Ishikawa (cell line): ENCODE results near the gene EZH2.

ENCODE experiments used
- CEBPB ChIP-seq: IDR thresholded peaks from 2 replicates; pipeline ENCODE4 v1.6.1; 2012
- CREB1 ChIP-seq: IDR thresholded peaks from 2 replicates; pipeline ENCODE4 v1.6.1; 2012; ENCODE audit warnings: low read depth
- EGR1 ChIP-seq: IDR thresholded peaks from 2 replicates; pipeline ENCODE4 v1.6.1; 2012
- EP300 ChIP-seq: IDR thresholded peaks from 2 replicates; pipeline ENCODE4 v1.6.1; 2012; ENCODE audit warnings: borderline replicate concordance
- FOXM1 ChIP-seq: IDR thresholded peaks from 2 replicates; pipeline ENCODE4 v1.6.1; 2012; ENCODE audit warnings: low read depth, borderline replicate concordance
- NFIC ChIP-seq: IDR thresholded peaks from 2 replicates; pipeline ENCODE4 v1.6.1; 2012
- RAD21 ChIP-seq: IDR thresholded peaks from 2 replicates; pipeline ENCODE4 v1.6.1; 2012; ENCODE audit warnings: low read depth
- TAF1 ChIP-seq: IDR thresholded peaks from 2 replicates; pipeline ENCODE4 v1.6.1; 2012; ENCODE audit warnings: low read depth, mild to moderate bottlenecking
- TCF12 ChIP-seq: IDR thresholded peaks from 2 replicates; pipeline ENCODE4 v1.6.1; 2012; ENCODE audit warnings: low read depth
- TEAD4 ChIP-seq: IDR thresholded peaks from 2 replicates; pipeline ENCODE4 v1.6.1; 2012
- YY1 ChIP-seq: IDR thresholded peaks from 2 replicates; pipeline ENCODE4 v1.6.1; 2012; ENCODE audit warnings: low read depth
- ZBTB7A ChIP-seq: IDR thresholded peaks from 2 replicates; pipeline ENCODE4 v1.6.1; 2012; ENCODE audit warnings: low read depth
- TF ChIP-seq, protein P1 (sequence below): IDR thresholded peaks from 2 replicates; pipeline ENCODE4 v1.6.1; 2012; ENCODE audit warnings: low read depth, mild to moderate bottlenecking
- TF ChIP-seq, protein P2 (sequence below): IDR thresholded peaks from 2 replicates; pipeline ENCODE4 v1.6.1; 2012
- TF ChIP-seq, protein P3 (sequence below): IDR thresholded peaks from 2 replicates; pipeline ENCODE4 v1.6.1; 2012

EZH2 gene

DNA sequence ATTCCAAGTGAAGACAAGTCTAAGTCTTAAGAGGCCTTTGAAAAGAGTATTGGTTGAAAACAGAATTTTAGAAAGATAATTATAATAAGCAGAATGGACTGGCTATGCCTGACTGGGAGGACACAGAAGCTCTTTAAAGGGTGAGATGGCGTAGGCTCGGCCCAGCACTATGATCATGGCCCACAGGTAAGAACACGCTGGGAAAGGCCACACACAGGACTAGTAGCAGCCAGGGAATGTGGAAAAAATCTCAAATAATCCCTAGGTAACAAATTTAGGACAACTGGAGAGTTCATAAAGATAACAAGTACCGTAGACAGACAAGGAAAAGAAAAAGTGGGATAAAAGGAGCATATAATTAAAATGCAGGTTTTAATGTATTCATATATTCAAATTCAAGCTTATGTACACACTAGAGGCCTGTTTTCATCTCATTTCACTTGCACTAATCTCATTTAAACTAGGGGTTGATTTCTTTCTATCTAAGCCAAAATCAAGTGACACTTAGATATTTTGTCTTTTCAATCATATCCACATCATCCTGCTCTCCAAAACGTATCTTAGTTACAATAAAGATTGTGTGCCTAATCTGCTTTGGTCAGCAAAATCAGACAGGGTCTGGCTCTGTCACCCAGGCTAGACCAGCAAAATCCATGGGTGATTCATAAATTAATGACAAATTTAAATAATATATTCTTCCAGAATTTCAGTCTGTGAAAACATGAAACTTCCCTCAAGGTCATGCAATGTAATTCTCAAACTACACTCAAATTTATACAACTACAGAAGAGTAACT, 53.0 kb downstream of the EZH2 start:
- TF ChIP-seq EGR1 (no peak), ZBTB7A (no peak), RAD21 (no peak), TAF1 (no peak), EP300 (no peak), CREB1 (no peak), CEBPB (no peak), NFIC (no peak), TEAD4 (no peak), TCF12 (no peak), FOXM1 (no peak), YY1 (no peak)
- TF ChIP-seq, protein P1, sequence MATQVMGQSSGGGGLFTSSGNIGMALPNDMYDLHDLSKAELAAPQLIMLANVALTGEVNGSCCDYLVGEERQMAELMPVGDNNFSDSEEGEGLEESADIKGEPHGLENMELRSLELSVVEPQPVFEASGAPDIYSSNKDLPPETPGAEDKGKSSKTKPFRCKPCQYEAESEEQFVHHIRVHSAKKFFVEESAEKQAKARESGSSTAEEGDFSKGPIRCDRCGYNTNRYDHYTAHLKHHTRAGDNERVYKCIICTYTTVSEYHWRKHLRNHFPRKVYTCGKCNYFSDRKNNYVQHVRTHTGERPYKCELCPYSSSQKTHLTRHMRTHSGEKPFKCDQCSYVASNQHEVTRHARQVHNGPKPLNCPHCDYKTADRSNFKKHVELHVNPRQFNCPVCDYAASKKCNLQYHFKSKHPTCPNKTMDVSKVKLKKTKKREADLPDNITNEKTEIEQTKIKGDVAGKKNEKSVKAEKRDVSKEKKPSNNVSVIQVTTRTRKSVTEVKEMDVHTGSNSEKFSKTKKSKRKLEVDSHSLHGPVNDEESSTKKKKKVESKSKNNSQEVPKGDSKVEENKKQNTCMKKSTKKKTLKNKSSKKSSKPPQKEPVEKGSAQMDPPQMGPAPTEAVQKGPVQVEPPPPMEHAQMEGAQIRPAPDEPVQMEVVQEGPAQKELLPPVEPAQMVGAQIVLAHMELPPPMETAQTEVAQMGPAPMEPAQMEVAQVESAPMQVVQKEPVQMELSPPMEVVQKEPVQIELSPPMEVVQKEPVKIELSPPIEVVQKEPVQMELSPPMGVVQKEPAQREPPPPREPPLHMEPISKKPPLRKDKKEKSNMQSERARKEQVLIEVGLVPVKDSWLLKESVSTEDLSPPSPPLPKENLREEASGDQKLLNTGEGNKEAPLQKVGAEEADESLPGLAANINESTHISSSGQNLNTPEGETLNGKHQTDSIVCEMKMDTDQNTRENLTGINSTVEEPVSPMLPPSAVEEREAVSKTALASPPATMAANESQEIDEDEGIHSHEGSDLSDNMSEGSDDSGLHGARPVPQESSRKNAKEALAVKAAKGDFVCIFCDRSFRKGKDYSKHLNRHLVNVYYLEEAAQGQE, result no peak
- TF ChIP-seq, protein P2, sequence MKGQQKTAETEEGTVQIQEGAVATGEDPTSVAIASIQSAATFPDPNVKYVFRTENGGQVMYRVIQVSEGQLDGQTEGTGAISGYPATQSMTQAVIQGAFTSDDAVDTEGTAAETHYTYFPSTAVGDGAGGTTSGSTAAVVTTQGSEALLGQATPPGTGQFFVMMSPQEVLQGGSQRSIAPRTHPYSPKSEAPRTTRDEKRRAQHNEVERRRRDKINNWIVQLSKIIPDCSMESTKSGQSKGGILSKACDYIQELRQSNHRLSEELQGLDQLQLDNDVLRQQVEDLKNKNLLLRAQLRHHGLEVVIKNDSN, result no peak
- TF ChIP-seq, protein P3, sequence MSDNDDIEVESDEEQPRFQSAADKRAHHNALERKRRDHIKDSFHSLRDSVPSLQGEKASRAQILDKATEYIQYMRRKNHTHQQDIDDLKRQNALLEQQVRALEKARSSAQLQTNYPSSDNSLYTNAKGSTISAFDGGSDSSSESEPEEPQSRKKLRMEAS, result no peak

DNA sequence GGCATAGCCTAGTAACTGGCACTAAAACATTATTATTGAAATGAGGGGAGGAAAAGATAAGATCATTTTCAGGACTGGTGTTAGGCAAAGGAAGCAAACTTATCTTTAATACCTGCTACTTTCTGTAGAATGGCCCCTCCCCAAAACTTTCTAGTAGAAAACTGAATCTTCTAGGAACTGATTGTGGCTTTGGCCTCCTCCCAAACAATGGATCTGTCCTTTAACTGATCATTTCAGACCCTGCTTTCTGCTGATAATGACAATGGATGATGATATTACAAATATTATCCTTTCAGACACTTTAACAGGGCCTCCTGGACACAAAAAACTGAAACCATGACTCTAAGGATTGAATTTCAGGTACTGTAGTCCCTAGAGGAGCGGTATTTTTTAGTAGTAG, 55.1 kb downstream of the EZH2 start:
- TF ChIP-seq YY1 (no peak), CEBPB (no peak), NFIC (no peak), CREB1 (no peak)
- TF ChIP-seq, protein P3, result no peak

DNA sequence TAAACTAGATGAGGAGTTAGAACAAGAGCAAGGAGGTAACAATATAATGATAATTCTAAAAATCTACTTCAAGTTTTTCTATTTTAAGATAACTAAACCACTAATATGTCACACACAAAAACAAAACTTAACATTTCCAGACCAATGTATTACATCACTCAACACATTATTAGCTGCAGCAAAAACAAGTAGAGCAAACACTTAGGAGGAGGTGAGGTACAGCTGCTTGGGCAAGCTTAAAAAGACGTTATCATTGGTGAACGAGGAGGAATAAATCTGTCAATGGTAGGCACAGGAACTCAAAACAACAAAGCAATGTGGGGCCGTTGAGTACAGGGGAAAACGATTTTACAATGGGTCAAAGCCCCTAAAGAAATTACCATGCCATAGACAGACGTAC, 58.8 kb downstream of the EZH2 start:
- TF ChIP-seq CREB1 (no peak), EP300 (no peak), RAD21 (no peak), ZBTB7A (no peak), TCF12 (no peak), FOXM1 (no peak), EGR1 (no peak)
- TF ChIP-seq, protein P1, result no peak
- TF ChIP-seq, protein P2, result no peak
- TF ChIP-seq, protein P3, result no peak

DNA sequence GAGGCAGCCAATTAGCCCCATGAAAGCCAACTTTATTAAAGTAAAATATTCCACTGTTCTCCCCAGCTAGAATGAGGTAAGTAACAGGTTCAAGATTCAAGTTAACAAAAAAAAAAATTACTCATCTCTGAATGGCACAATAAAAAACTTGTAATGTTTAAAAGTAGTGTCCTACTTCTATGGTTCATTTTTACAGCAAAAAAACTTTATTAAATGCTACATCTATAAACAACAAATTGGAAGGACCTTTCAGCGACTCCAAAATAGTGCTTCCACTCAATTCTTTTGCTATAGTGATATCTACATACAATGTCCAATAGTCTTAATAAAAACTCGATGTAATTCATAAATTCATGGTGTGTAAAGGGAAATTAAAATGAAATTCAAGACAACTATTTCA, 59.2 kb downstream of the EZH2 start:
- TF ChIP-seq TEAD4, result no peak
- TF ChIP-seq TCF12, result no peak
- TF ChIP-seq, protein P2, result no peak
- TF ChIP-seq TAF1, result no peak
- TF ChIP-seq CREB1, result no peak
- TF ChIP-seq FOXM1, result no peak
- no peak for TF ChIP-seq EGR1
- TF ChIP-seq NFIC, result no peak
- TF ChIP-seq ZBTB7A, result no peak
- TF ChIP-seq, protein P3, result no peak
- no peak for TF ChIP-seq CEBPB
- TF ChIP-seq RAD21, result no peak

DNA sequence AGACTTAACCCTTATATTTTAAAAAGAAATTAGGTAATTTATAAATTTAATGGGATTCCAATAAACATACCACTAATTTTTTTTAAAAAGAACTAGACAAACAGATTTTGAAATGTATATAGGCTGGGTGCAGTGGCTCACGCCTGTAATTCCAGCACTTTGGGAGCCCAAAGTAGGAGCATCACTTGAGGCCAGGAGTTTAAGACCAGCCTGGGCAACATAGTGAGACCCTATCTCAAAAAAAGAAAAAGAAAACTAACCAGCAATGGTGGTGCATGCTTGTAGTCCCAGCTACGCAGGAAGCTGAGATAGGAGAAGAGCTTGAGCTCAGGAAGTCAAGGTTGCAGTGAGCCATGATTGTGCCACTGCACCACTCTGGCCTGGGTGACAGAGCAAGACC, 62.7 kb downstream of the EZH2 start:
- TF ChIP-seq, protein P2, result no peak
- no peak for TF ChIP-seq RAD21
- TF ChIP-seq YY1, result no peak
- TF ChIP-seq, protein P1, result no peak
- no peak for TF ChIP-seq EP300
- no peak for TF ChIP-seq EGR1
- TF ChIP-seq FOXM1, result no peak
- no peak for TF ChIP-seq ZBTB7A
- TF ChIP-seq TCF12, result no peak
- no peak for TF ChIP-seq NFIC
- TF ChIP-seq TEAD4, result no peak
- TF ChIP-seq CREB1, result no peak
- no peak for TF ChIP-seq CEBPB
- no peak for TF ChIP-seq TAF1
- TF ChIP-seq, protein P3, result no peak
